Hepatocyte (in vitro differentiated cells): Measurements from ENCODE around the gene TMEM116. TPM values are rescaled to one million over a fixed set of nuclear protein-coding genes. Genes with fewer than 3 reads are reported as not detected.
"Not testable (repeated sequence)": the region's sequence is repeated elsewhere in the genome, so short reads cannot be mapped to it uniquely, and the experiment has no call there.

Source experiments
- DNase-seq: peaks from one replicate; pipeline ENCODE4 v3.0.0-alpha.2; 2016; ENCODE audit warnings: low spot score
- H2AFZ ChIP-seq: fragments of 200-600 bp; sonication (generic); 2 replicates; pipeline ENCODE4 v1.6.0; 2016; ENCODE audit warnings: antibody characterized with exemption, mild to moderate bottlenecking
- H3K27ac ChIP-seq: fragments of 200-600 bp; sonication (generic); 2 replicates; pipeline ENCODE4 v1.5.1; 2016; ENCODE audit warnings: mild to moderate bottlenecking
- H3K27me3 ChIP-seq: fragments of 200-600 bp; sonication (generic); 2 replicates; pipeline ENCODE4 v1.6.1; 2016
- H3K36me3 ChIP-seq: fragments of 200-600 bp; sonication (generic); replicated peaks from 2 replicates; pipeline ENCODE4 v1.5.1; 2016; ENCODE audit warnings: low read depth; ENCODE audit not compliant: insufficient read depth
- H3K4me1 ChIP-seq: fragments of 200-600 bp; sonication (generic); 2 replicates; pipeline ENCODE4 v1.5.1; 2016; ENCODE audit warnings: mild to moderate bottlenecking, moderate library complexity; ENCODE audit not compliant: insufficient read depth
- H3K4me2 ChIP-seq: fragments of 200-600 bp; sonication (generic); 2 replicates; pipeline ENCODE4 v1.6.0; 2016
- H3K4me3 ChIP-seq: fragments of 200-600 bp; sonication (generic); 2 replicates; pipeline ENCODE4 v1.5.1; 2016; ENCODE audit warnings: mild to moderate bottlenecking
- H3K79me2 ChIP-seq: fragments of 200-600 bp; sonication (generic); 2 replicates; pipeline ENCODE4 v1.6.0; 2017; ENCODE audit warnings: mild to moderate bottlenecking
- H3K9me2 ChIP-seq: fragments of 200-600 bp; sonication (generic); replicated peaks from 2 replicates; pipeline ENCODE4 v1.6.0; 2017; ENCODE audit warnings: mild to moderate bottlenecking; ENCODE audit not compliant: insufficient read depth
- H3K9me3 ChIP-seq: fragments of 200-600 bp; sonication (generic); 2 replicates; pipeline ENCODE4 v1.5.1; 2016; ENCODE audit warnings: low read depth, mild to moderate bottlenecking
- H4K20me1 ChIP-seq: fragments of 200-600 bp; sonication (generic); 2 replicates; pipeline ENCODE4 v1.6.0; 2016; ENCODE audit warnings: mild to moderate bottlenecking; ENCODE audit not compliant: insufficient read depth, poor library complexity, severe bottlenecking
- CTCF ChIP-seq: fragments of 200-600 bp; sonication (generic); IDR thresholded peaks from 2 replicates; pipeline ENCODE4 v1.5.1; 2016; ENCODE audit warnings: antibody characterized with exemption, mild to moderate bottlenecking; ENCODE audit not compliant: poor library complexity
- EZH2 ChIP-seq: fragments of 200-600 bp; sonication (generic); IDR thresholded peaks from 2 replicates; pipeline ENCODE4 v1.6.1; 2016; ENCODE audit warnings: antibody characterized with exemption, mild to moderate bottlenecking, borderline replicate concordance
- EZH2phosphoT487 ChIP-seq: fragments of 200-600 bp; sonication (generic); IDR thresholded peaks from one replicate; pipeline ENCODE4 v1.6.1; 2018; ENCODE audit warnings: antibody characterized with exemption, mild to moderate bottlenecking, low read depth, moderate library complexity; ENCODE audit not compliant: unreplicated experiment, severe bottlenecking
- WGBS: methylation state at CpG from one replicate; pipeline ENCODE4 v1.1.6; 2016; ENCODE audit warnings: low lambda C conversion rate; ENCODE audit errors: missing lambda C conversion rate; 5-methylcytosine and 5-hydroxymethylcytosine counted together
- polyA plus RNA-seq: library from polyadenylated mRNA; unstranded; fragments of >200 nt; fragmentation: Nextera tagmentation; extraction: Ambion mirVana; gene quantifications from 2 replicates; pipeline ENCODE4 v1.2.1, GENCODE V29; 2016
- total RNA-seq: library from RNA; depleted of rRNA; stranded (reverse); fragments of >200 nt; gene quantifications from 2 replicates; pipeline ENCODE4 v1.2.3, GENCODE V29; 2014

The TMEM116 gene
- total and polyA plus RNA-seq, 2 experiments from 2014 or later: 11.2 to 13.1 TPM

DNA sequence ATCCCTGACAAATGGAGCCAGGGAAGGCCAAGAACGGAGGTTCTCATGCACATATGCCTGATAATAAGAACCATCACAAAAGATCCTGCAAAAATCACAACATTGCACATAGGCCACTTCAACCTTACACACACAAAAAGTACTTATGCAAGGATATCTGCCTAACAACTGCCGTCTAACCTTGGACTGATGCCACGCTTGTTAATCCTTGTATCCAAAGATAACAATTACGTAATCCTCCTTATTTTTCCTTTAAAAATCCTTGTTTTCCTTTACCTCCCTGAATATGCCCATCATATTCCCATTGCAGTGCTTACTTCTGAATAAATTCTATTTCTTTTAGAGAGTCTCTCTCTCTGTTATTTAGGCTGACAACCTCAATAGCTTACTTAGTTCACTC is 59.5 kb downstream of the TMEM116 start:
- no peaks in the 10 kb centered on the region for H3K36me3 ChIP-seq
- TF ChIP-seq EZH2: no peak
- H2AFZ ChIP-seq: no peak overlapping the region
- H3K27ac ChIP-seq: no peak overlapping the region
- no peak overlapping the region for H3K4me3 ChIP-seq
- no peaks in the 10 kb centered on the region for H3K27me3 ChIP-seq
- H3K4me1 ChIP-seq: no peaks in the 10 kb centered on the region
- H3K79me2 ChIP-seq: no peaks in the 10 kb centered on the region
- 82% methylated on average over 4 of the region's 4 CpGs for WGBS
- no peaks in the 10 kb centered on the region for H3K9me2 ChIP-seq
- peaks cover 7% of the 10 kb centered on the region for H3K9me3 ChIP-seq
- DNase-seq: no peak
- H3K4me2 ChIP-seq: no peak overlapping the region
- no peaks in the 10 kb centered on the region for H4K20me1 ChIP-seq

GRCh38 chr12:111952084-111952787 is 60.7 kb downstream of the TMEM116 start:
- not testable (repeated sequence) for H2AFZ ChIP-seq, H3K9me2 ChIP-seq, H3K9me3 ChIP-seq, H3K36me3 ChIP-seq, H3K27me3 ChIP-seq, H3K4me3 ChIP-seq, DNase-seq, H4K20me1 ChIP-seq, H3K4me1 ChIP-seq, H3K27ac ChIP-seq, H3K79me2 ChIP-seq, H3K4me2 ChIP-seq
- WGBS: 98% methylated on average over 4 of the region's 4 CpGs

DNA sequence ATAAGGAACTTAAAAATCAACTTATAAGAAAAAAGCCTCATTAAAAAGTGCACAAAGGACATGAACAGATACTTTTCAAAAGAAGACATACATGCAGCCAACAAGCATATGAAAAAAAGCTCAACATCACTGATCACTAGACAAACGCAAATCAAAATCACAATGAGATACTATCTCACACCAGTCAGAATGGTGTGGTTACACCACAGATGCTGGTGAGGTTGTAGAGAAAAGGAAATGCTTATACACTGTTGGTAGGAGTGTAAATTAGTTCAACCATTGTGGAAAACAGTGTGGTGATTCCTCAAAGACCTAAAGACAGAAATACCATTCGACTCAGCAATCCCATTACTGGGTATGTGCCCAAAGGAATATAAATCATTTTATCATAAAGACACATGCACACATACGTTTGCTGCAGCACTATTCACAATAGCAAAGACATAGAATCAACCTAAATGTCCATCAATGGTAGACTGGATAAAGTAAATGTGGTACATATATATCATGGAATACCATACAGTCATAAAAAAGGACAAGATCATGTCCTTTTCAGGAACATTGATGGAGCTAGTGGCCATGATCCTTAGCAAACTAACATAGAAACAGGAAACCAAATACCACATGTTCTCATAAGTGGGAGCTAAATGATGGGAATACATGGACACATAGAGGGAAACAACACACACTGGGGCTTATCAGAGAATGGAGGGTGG is 61.8 kb downstream of the TMEM116 start:
- not testable (repeated sequence) for H4K20me1 ChIP-seq, H3K4me1 ChIP-seq, H3K27ac ChIP-seq, H3K9me3 ChIP-seq, H2AFZ ChIP-seq, H3K4me3 ChIP-seq, DNase-seq, H3K79me2 ChIP-seq, H3K27me3 ChIP-seq, H3K4me2 ChIP-seq, H3K36me3 ChIP-seq, H3K9me2 ChIP-seq
- 92% methylated on average over 3 of the region's 3 CpGs for WGBS

- Histone ChIP-seq H3K4me1 (no peaks in the 10 kb centered on the region), H4K20me1 (no peaks in the 10 kb centered on the region), H3K4me2 (no peak overlapping the region), H2AFZ (no peak overlapping the region), H3K36me3 (no peaks in the 10 kb centered on the region), H3K4me3 (no peak overlapping the region), H3K9me2 (no peaks in the 10 kb centered on the region), H3K9me3 (no peaks in the 10 kb centered on the region), H3K27ac (no peak overlapping the region), H3K79me2 (no peaks in the 10 kb centered on the region), H3K27me3 (no peaks in the 10 kb centered on the region)
- 97% methylated on average over 1 of the region's 1 CpG for WGBS
- TF ChIP-seq CTCF (no peak), EZH2 (no peak), EZH2phosphoT487 (no peak)
- no peak for DNase-seq
These were observed 69.0 kb downstream of the TMEM116 start for GRCh38 chr12:111943929-111944328.

GRCh38 chr12:111942557-111942956 is 70.4 kb downstream of the TMEM116 start:
- H3K27me3 ChIP-seq: no peaks in the 10 kb centered on the region
- H3K36me3 ChIP-seq: no peaks in the 10 kb centered on the region
- WGBS: 70% methylated on average over 5 of the region's 5 CpGs
- TF ChIP-seq EZH2phosphoT487 (no peak), EZH2 (no peak), CTCF (no peak)
- H3K9me2 ChIP-seq: no peaks in the 10 kb centered on the region
- no peaks in the 10 kb centered on the region for H3K9me3 ChIP-seq
- no peaks in the 10 kb centered on the region for H4K20me1 ChIP-seq
- H3K79me2 ChIP-seq: no peaks in the 10 kb centered on the region
- no peak overlapping the region for H3K27ac ChIP-seq
- no peak overlapping the region for H2AFZ ChIP-seq
- H3K4me2 ChIP-seq: no peak overlapping the region
- peak; percentile 10 for DNase-seq
- H3K4me3 ChIP-seq: no peak overlapping the region
- no peaks in the 10 kb centered on the region for H3K4me1 ChIP-seq
